Activated CD4-positive, alpha-beta T cell treated with anti-CD3 and anti-CD28 coated beads, Interleukin-2, Interleukin-6, amounts not matched to agents 100 ng/mL and 50 ng/mL, durations not matched to agents 16 hours and 8 hours (primary cell): ENCODE data around the gene NDST3.
"Not testable (repeated sequence)": the region's sequence is repeated elsewhere in the genome, so short reads cannot be mapped to it uniquely, and the experiment has no call there.

Source experiments
- DNase-seq: peaks from one replicate; pipeline ENCODE4 v3.0.0-alpha.2; 2020

NDST3 gene

DNA sequence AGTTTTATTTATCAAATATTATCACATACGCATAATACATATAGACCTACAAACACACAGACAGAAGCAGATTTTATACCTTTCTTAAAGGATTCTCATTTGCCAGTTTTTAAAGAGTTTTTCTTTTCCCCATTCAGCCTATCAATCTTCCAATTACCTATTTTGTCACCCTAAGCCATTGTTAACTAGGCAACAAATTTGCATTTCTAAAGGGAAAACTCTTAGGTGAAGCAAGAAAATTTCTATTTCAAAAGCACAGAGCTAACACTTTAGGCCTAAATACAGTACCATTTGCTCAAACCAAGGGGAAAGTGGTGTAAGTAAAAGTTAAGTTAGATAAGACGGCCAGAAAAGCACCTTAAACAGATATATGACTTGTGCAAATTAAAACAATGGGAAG, 156.6 kb downstream of the NDST3 start:
- no peak for DNase-seq

DNA sequence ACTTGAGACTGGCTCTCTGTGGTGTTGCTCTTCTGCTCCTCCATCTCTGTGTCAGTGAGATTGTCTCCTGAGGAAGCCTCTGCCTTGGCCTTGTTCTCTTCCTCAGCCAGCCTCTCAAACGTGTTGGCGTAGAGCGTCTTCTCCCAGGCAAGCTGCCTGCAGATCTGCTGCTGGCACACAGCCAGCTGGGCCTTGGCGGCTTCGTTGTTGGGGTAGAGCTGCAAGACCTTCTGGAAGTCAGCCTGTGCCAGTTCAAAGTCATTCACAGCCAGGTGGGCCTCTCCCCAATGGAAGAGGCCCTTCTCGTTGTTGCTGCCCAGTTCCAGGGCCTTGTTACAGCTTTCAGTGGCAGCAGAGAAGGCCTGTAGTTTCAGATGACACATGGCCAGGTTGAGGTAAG, 159.1 kb downstream of the NDST3 start:
- no peak for DNase-seq

DNA sequence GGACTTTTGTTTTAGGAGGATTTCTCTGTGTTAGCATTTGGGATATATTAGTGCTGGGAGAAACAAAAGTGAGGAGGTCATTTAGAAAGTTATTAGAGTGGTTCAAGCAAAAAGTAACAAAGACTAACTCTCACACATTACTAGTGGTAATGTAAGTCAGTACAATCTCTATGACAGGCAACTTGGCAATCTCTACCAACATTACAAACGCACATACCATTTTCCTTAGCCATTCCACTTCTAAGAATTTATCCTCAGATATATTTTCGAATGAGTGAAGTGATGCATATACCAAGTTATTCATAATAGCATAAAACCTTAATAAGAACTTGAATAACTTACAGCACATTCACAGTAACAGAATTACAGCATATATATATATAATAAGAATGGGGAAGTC, 172.3 kb downstream of the NDST3 start:
- no peak for DNase-seq

DNA sequence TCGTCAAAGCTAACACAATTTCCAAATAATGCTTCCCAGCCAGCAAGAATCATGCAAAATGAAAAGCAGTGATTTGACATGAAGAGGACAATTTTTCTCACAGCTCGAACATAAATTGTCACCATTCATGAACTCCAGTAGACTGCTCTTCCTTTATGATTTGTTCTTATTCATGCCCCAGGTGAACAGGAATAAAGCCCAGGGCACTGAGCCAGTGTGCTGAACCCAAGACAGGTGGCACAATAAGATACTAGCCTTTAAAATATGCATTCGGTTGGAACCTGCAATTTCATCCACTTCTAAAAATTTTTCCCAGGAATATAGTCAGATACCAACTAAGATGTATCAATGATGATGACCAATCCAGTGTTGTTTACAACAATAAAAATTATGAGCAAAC, 178.8 kb downstream of the NDST3 start:
- DNase-seq, result no peak

DNA sequence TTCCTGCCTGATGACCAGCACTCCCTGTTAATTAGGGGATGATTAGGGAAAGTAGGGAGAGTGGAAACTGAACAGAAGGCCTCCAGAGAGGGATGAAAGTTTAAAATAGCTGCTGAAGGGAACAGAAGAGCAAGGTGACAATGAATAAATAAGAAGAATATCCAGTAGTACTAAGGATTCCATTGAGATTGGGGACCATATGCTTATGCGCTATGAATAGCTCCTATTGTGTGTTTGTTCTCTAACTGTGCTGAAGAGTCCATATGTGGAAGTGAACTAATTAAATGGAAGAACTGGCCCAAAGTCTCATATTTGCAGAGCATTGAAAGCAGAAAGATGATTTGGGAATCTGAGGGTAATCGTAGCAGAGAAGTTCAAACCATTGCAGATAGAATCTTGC, 181.5 kb downstream of the NDST3 start:
- DNase-seq, result no peak

DNA sequence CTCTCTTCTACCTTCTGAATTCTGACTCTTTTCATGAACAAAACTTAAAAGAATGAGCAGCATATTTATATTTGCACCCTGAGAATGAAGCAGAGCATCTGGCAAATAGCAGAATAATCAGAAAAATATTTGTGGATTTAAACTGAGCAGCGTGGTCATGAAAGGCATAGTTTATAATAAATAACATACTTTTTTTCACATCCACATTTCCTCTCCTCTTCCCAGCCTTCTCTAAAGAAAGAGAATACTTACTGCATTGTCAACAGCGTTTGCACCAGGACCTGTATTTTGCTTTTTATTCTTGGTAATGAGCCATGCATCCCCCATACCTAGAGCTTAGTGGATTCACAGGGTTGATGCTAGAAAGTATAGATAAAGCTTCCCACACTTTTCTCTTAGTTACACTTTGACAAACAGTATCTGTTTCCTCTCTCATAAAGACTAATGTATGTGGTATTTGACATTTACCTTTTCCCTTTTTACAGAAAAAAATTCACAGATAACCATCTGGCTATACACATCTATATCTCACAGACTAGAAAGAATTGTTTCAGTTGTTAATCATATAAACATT, 187.0 kb downstream of the NDST3 start:
- DNase-seq, result no peak

DNA sequence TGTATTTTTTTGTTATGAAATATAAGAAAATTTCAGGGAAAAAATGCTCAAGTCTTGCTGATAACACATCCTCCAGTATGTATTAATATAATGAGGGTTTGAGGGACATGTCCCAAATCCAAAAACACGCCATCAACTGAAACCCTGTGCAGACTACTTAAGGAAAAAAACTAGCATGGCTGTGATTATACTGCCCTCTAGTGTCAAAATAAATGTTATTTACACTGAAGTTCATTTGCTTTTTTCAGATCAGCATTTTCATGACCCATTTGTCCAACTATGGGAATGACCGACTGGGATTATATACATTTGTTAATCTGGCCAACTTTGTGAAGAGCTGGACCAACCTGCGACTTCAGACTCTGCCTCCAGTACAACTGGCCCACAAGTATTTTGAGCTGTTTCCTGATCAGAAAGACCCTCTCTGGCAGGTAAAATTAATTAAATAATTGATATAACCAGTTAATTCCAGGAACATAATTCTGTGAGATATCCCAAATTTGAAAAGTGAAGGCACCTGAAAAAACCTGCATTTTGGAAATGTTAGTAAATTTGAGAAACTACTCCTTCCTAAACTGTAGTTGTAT, 190.1 kb downstream of the NDST3 start:
- DNase-seq, result peak; percentile 28

DNA sequence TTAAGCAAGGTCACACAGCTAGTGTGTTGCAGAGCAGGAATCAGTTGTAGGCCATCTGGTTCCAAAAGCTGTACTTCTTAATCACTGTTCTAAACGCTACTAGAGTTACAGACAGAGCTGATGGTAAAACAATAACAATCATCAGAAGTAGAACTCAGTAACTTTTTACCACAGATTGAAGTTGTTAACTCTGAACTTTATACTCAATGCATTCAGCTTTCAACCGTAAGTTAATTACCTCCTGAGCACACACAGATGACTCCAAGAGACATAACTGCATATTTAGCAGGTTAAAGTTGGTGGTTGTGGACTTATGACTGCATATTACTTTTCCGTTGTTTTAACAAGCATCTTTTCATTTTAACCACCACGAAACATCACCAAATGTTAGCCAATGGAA, 191.2 kb downstream of the NDST3 start:
- DNase-seq, result no peak

DNA sequence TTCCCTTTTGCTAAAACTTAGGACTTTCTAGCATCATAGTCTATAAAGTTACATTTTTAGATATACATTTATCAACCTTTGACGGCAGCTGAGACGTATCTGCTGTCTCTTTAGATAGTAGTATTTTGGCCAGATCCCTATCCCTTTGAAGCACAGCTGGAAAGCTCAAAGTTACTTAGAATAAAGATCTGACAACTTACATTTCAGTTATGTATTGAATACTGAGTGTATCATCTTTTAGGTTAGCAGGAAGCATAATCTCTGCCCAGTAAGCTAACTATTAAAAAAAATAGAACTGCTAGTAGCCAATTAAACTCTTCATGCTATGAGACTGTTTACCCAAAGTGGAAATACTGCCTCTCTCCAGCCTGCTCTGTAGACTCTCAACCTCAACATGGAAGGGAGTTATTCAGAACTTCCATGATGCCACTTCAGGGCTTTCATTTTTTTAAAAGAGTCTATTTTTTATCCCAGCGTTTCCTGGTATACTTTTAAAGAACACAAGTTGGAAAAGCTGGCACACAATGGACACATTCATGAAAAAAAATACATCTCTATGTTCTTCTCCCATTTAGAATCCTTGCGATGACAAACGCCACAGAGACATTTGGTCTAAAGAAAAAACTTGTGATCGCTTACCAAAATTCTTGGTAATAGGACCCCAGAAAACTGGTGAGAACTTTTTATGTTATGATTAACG, 192.2 kb downstream of the NDST3 start:
- DNase-seq, result no peak

DNA sequence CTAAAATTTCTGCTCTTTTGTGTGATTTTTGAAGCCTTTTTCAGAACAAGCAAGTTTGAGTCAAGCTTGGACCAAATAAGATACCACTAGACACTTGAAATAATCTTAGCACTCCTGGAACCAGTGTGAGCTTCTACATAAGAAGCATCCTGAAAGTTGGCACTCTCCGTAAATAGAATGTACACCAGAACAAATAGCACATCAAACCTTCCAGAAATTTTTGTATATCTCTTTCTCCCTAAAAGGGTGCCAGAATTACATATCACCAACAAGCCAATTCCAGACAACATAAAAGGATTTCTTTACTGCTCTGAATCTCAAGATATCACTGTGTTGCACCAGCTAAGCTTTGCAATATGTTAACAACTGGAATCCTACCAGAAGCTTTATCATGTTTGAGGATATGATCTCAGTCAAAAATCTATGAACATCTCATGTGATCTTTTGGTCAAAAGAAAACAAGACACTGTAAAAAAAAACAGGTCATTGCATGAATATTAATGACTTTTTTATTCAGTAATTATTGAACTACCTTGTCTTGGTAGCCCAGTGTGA, 201.4 kb downstream of the NDST3 start:
- DNase-seq, result no peak

DNA sequence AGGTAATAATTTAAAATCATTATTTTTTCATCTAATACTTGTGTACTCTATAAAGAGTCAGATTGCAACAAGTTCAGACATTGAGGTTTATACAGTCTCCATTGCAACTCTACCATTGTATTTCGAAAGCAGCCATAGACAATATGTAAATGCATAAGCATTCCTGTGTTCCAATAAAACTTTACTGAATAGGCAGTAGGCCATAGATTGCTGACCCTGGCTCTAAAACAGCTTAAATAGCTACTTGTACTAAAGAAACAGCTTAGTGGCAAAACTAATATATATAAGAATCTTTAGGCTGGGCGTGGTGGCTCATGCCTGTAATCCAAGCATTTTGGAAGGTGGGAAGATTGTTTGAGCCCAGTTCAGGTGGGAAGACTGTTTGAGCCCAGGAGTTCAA, 203.2 kb downstream of the NDST3 start:
- no peak for DNase-seq

DNA sequence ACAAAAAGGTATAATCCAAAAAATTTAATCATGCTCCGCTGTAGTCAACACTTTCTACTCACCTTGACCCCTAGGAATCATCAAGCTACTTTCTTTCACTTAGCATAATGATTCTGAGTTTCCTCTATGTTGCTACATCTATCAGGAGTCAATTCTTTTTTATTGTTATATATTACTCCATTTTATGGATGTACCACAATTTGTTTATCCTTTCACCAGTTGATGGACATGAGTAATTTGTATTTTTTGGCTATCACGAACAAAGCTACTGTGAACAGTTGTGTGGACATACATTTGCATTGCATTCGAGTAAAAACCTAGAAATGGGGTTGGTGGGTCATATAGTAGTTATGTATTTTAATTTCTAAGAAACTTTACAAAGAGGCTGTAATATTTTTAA, 215.6 kb downstream of the NDST3 start:
- DNase-seq, result no peak

DNA sequence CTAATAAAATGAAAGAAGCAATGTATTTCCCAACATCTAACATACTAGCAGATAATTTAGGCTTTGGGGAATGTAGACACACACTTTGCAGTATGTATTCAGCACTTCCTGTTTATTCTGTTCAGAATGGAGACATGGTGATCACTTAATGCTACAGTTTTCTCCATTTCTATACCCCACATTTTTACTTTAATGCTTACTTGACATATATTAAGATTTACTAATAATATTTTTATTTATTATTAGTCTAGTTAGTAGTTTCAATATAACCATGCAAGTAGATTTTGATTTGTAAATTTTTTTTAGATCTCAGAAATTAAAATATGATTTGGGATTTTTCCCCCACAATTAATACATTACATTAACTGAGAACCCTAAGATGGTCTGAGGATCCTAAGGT, 220.1 kb downstream of the NDST3 start:
- DNase-seq, result no peak

DNA sequence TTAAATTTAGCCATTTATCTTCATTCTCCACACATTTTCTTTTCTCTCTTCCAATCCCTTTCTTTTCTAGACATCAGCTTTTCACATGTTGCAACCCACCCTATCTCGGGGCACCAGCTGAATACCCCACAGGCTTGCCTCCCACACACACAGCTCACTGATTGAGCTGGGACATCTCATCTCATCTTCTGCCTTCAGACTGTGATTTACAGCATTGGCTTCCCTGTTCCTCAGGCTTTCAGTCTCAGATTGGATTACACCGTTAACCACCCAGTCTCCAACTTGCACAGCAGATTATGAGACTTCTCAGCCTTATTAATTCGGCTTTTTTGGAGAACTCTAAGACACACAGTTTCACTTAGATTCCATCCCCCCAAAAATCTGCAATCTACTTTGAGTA, 224.8 kb downstream of the NDST3 start:
- DNase-seq, result no peak

DNA sequence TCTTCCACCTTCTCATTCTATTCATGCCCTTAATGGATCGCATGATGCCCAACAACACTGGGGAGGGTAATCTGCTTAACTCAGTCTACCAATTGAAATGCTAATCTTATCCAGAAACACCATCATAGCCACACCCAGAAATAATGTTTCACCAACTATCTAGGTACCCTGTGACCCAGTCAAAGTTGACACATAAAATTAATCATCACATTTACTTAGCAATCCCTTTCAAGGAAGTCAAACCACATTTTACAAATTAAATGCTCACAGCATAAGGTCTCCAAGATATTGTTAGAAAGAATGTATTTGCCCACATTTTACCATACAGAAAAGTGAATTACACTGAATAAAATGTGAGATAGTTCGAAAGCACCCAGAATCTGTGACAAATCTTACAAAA, 226.0 kb downstream of the NDST3 start:
- DNase-seq, result no peak

DNA sequence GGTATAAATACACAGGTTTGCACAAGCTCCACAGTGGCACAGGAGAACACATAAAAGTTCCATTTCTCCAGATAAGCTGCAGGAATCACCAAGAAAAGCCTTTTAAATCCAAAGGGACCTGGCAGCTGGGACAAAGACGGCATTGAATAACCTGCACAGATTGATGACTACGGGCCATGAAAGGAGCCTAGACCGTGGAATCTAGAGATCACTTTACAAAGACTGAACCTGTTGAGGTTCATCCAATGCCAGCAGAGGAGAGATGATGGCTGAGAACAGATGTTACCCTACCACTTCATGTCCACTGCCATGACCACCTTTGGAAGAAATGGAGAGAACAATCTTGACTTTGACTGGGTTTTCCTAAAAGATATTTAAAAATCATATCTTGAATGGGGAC, 229.8 kb downstream of the NDST3 start:
- no peak for DNase-seq

DNA sequence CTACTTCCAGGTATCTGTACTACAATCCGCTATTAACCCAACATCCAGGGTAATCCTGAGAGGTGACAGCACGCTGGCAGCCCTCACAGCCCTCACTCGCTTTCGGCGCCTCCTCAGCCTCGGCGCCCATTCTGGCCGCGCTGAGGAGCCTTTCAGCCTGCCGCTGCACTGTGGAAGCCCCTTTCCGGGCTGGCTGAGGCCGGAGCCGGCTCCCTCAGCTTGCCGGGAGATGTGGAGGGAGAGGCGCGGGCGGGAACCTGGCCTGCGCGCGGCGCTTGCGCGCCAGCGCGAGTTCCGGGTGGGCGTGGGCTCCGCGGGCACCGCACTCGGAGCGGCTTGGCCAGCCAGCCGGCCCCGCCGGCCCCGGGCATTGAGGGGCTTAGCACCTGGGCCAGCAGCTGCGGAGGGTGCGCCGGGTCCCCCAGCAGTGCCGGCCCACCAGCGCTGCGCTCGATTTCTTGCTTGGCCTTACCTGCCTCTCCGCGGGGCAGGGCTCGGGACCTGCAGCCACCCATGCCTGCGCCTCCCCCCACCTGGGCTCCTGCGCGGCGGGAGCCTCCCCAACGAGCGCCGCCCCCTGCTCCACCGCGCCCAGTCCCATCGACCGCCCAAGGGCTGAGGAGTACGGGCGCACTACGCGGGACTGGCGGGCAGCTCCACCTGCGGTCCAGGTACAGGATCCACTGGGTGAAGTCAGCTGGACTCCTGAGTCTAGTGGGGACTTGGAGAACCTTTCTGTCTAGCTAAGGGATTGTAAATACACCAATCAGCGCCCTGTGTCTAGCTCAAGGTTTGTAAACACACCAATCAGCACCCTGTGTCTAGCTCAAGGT, 231.2 kb downstream of the NDST3 start:
- DNase-seq, result peak; percentile 34

DNA sequence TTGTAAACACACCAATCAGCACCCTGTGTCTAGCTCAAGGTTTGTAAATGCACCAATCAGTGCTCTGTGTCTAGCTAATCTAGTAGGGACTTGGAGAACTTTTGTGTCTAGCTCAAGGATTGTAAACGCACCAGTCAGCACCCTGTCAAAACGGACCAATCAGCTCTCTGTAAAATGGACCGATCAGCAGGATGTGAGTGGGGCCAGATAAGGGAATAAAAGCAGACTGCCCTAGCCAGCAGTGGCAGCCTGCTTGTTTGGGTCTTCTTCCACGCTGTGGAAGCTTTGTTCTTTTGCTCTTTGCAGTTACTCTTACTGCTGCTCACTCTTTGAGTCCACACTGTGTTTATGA, 231.8 kb downstream of the NDST3 start:
- not testable (repeated sequence) for DNase-seq

DNA sequence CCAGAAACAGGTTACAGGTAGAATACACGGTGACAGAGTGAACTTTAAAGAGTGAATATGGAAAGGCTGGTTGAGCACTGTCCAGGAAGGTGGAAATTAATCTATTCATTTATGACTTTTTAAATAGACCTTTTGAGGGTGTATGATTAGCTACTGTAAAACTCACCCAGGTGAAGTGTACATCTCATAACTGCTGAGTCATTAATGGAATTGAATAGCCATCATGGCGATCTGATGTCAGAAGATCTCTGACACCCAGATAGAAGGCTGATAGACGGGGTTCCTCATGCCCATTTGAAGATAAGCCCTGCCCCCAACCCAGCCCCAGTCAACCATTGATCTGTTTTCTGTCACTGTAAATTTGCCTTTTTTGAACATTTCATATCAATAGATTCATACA, 234.5 kb downstream of the NDST3 start:
- no peak for DNase-seq

DNA sequence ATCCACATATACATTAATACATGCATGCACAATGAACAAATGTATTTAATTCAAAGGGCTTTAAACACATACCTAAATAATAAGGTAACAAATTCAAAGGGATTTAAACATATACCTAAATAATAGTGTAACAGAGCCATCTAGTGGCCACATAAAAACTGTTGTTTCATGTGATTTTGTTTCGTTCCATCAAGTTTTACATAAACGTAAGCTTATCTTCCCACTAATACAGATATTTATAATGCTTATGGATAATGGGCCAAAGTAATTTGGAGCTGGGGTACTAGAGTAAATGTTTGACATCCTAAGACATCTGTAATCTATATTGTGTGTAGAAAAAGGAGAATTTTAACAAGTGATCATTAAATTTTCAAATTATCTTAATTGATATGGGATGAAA, 236.2 kb downstream of the NDST3 start:
- peak; percentile 52 for DNase-seq

DNA sequence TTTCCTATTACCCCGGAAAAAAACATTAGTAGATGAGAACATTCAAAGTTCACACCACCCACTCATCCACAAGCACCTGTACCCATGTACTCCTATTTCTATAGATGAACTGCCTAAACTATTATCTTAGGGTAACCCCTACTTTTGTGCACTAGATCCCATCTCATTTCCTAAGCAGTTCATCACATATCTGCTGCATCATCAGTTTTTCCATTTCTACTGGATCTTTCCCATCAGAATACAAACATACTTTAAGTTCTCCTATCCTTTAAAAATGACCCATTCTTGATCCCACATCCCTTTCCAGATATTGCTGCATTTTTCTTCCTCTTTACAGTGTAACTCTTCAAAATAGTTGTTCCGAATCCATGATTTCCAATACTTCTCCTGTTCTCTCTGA, 237.5 kb downstream of the NDST3 start:
- no peak for DNase-seq

DNA sequence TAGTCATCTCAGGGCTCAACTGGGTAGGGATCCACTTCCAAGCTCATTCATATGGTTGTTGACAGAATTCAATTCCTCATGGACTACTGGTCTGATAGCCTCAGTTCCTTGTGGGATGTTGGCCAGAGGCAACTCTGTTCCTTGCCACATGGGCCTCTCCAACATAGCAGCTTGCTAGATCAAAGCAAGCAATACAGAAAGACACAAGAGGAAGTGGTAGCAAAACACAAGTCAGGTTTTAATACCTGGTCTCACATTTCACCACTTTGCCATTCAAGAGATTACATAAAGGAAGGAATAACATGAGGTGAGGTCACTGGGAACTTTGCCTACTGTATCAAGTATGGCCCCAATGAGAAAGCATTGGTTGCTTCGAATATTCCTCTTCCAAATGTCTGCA, 239.4 kb downstream of the NDST3 start:
- DNase-seq, result no peak

DNA sequence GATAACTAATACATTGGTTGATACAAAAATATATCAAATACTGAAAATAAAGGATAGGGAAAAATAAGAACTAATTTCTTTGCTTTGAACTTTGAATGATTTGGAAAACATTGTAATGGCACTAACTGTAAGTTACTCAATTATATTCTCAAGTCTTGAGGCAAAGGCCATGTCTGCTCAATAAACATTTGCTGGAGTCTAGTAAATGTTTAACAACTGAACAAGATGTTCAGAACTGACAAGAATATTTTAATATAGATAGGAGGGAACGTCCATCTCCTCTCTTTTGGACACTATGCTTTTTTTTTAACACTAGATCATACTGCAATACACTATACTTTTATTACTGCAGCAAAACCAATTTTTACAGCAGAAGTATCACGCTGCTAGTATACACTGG, 242.3 kb downstream of the NDST3 start:
- DNase-seq, result no peak

DNA sequence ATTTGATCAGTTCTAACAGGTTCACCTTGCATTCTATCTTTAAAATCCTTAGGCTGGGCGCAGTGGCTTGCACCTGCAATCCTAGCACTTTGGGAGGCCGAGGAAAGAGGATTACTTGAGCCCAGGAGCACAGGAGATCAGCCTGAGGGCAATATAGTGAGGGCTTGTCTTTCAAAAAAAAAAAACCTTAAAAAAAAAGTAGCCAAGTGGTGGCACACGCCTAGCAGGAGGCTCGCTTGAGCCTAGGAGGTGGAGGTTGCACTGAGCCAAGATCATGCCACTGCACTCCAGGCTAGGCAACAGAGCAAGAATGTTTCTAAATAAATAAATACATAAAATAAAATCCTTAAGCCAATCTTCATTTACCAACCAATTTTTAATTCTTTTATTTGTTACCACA, 243.0 kb downstream of the NDST3 start:
- DNase-seq, result no peak
